Stomach (tissue), 4 donors: ENCODE measurements around the gene MCTP1.

Experiments used
- EP300 ChIP-seq: sonication (generic); formaldehyde crosslinking; IDR thresholded peaks from one replicate; pipeline ENCODE4 v1.6.1; 2017; ENCODE audit warnings: antibody characterized with exemption
- POLR2A ChIP-seq, 4 donors: fragments of 450-650 bp; IDR thresholded peaks; one replicate each; pipeline ENCODE4 v1.6.1; 2016; ENCODE audit warnings: antibody characterized with exemption in 4 of 4, control low read depth in 2 of 4, mild to moderate bottlenecking in 1 of 4, moderate library complexity in 1 of 4
- POLR2AphosphoS5 ChIP-seq, 3 donors: sonication (generic); formaldehyde crosslinking; IDR thresholded peaks; one replicate each; pipeline ENCODE4 v1.6.1; 2016; ENCODE audit warnings: antibody characterized with exemption in 3 of 3
- TF ChIP-seq, protein P1 (sequence below), 7 experiments: fragments of 450-650 bp in 4 of 7; fragments of 200-600 bp in 3 of 7; sonication (generic) in 3 of 7; IDR thresholded peaks; one replicate each; pipeline ENCODE4 v1.5.1; 2016 to 2019; ENCODE audit warnings: antibody characterized with exemption in 7 of 7, control low read depth in 2 of 7, mild to moderate bottlenecking in 1 of 7

DNA sequence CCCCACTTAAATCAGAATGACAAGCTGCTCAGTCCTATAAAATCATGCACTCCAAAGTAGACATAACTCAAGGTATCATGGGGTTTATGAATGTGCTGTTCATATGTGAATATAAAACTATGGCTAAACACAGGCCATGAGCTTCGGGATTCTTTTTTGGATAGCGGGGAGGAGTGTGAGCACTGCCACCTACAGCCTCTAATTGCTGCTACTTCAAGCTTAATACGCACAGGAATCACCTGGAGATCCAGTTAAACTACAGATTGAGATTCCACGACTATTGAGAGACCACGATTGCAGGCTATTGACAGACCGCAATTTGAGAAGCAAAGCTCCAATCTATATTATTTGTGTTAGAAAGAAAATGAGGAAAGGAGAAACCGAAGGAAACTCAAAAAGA lies 231.6 kb downstream of the MCTP1 start:
- TF ChIP-seq POLR2AphosphoS5 (IDR thresholded peaks at IDR 0.05) (no peak), POLR2A (IDR thresholded peaks at IDR 0.05) (no peak), EP300 (no peak)
- TF ChIP-seq, protein P1, sequence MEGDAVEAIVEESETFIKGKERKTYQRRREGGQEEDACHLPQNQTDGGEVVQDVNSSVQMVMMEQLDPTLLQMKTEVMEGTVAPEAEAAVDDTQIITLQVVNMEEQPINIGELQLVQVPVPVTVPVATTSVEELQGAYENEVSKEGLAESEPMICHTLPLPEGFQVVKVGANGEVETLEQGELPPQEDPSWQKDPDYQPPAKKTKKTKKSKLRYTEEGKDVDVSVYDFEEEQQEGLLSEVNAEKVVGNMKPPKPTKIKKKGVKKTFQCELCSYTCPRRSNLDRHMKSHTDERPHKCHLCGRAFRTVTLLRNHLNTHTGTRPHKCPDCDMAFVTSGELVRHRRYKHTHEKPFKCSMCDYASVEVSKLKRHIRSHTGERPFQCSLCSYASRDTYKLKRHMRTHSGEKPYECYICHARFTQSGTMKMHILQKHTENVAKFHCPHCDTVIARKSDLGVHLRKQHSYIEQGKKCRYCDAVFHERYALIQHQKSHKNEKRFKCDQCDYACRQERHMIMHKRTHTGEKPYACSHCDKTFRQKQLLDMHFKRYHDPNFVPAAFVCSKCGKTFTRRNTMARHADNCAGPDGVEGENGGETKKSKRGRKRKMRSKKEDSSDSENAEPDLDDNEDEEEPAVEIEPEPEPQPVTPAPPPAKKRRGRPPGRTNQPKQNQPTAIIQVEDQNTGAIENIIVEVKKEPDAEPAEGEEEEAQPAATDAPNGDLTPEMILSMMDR (IDR thresholded peaks at IDR 0.05): no peak
